ENCODE measurements around the gene VSIR.

The VSIR gene

GRCh38 chr10:71746344-71747037 is 26.8 kb downstream of the VSIR start:
- DNase-seq (ENCODE audit: low spot score): no peak
- peak overlapping the region; percentile 88 for H3K27ac ChIP-seq
- CTCF ChIA-PET: interaction anchor here (0.6 kb wide), 1 partner anchor 263 kb away, joined by 3 read pairs; no protein-coding TSS in a partner anchor
- POLR2A ChIA-PET (ENCODE audit: low non-redundant PET): no interaction called here
- TF ChIP-seq CTCF (conservative IDR thresholded peaks at IDR 0.05; ENCODE audit: low read depth): no peak

GRCh38 chr10:71745664-71746250 is 27.6 kb downstream of the VSIR start:
- POLR2A ChIA-PET (ENCODE audit: low non-redundant PET): no interaction called here
- no peak for DNase-seq (ENCODE audit: low spot score)
- peak overlapping the region; percentile 88 for H3K27ac ChIP-seq
- TF ChIP-seq CTCF (conservative IDR thresholded peaks at IDR 0.05; ENCODE audit: low read depth): no peak
- CTCF ChIA-PET: interaction anchor here (0.6 kb wide), 1 partner anchor 262 kb away, joined by 3 read pairs; no protein-coding TSS in a partner anchor

- POLR2A ChIA-PET (ENCODE audit: low non-redundant PET): no interaction called here
- TF ChIP-seq CTCF (conservative IDR thresholded peaks at IDR 0.05; ENCODE audit: low read depth): no peak
- CTCF ChIA-PET: no interaction called here
- no peak overlapping the region for H3K27ac ChIP-seq
- no peak for DNase-seq (ENCODE audit: low spot score)
Observed at GRCh38 chr10:71744897-71745663, 28.2 kb downstream of the VSIR start.

GRCh38 chr10:71743866-71744265 is 29.5 kb downstream of the VSIR start:
- CTCF ChIA-PET: interaction anchor here (0.6 kb wide), 1 partner anchor 11 kb away, joined by 3 read pairs; no protein-coding TSS in a partner anchor
- no peak for DNase-seq (ENCODE audit: low spot score)
- POLR2A ChIA-PET (ENCODE audit: low non-redundant PET): no interaction called here
- H3K27ac ChIP-seq: no peak overlapping the region
- TF ChIP-seq CTCF (conservative IDR thresholded peaks at IDR 0.05; ENCODE audit: low read depth): no peak

- no peak for DNase-seq (ENCODE audit: low spot score)
- CTCF ChIA-PET: interaction anchor here (0.5 to 0.6 kb wide), 2 partner anchors 10 to 153 kb away, joined by 3 to 4 read pairs; no protein-coding TSS in a partner anchor
- H3K27ac ChIP-seq: peak overlapping the region; percentile 15; the same call in 1 of the 2 replicates
Observed at GRCh38 chr10:71743089-71743838, 30.1 kb downstream of the VSIR start.

More at GRCh38 chr10:71743089-71743838, 30.1 kb downstream of the VSIR start:
- no peak for TF ChIP-seq CTCF (conservative IDR thresholded peaks at IDR 0.05; ENCODE audit: low read depth)
- POLR2A ChIA-PET (ENCODE audit: low non-redundant PET): no interaction called here

Data from RWPE1 (cell line).